GM18873 (cell line): Measurements from ENCODE around the gene LMNA.
"Not testable (repeated sequence)": the region's sequence is repeated elsewhere in the genome, so short reads cannot be mapped to it uniquely, and the experiment has no call there.

Experiments
- ATAC-seq: cut with Tn5 transposase; IDR thresholded peaks from one replicate; pipeline ENCODE4 v1.9.1; 2021; ENCODE audit warnings: mild to moderate bottlenecking, moderate library complexity, moderate number of reproducible peaks; ENCODE audit not compliant: unreplicated experiment, low FRiP score

LMNA gene

DNA sequence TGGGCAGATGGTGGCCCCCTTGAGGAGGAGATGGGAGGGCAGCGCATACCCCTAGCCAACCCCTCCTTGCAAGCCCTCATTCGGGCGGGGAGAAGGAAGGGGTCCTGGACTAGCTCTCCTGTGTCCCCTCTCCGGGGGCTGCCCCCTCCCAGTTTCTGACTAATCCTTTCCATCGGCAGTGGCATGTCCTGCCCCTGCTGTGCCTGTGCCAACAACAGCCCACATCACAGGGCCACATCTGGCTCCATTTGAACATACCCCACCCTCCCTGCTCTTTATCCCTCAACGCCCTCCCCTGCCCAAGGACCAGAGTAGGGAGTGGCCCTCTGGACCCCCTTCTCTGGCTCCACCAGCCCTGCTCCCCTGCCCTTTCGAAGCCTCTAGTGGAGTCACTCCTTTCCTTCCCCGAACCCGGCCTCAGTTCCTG, 11.0 kb upstream of the LMNA start:
- ATAC-seq = no peak

DNA sequence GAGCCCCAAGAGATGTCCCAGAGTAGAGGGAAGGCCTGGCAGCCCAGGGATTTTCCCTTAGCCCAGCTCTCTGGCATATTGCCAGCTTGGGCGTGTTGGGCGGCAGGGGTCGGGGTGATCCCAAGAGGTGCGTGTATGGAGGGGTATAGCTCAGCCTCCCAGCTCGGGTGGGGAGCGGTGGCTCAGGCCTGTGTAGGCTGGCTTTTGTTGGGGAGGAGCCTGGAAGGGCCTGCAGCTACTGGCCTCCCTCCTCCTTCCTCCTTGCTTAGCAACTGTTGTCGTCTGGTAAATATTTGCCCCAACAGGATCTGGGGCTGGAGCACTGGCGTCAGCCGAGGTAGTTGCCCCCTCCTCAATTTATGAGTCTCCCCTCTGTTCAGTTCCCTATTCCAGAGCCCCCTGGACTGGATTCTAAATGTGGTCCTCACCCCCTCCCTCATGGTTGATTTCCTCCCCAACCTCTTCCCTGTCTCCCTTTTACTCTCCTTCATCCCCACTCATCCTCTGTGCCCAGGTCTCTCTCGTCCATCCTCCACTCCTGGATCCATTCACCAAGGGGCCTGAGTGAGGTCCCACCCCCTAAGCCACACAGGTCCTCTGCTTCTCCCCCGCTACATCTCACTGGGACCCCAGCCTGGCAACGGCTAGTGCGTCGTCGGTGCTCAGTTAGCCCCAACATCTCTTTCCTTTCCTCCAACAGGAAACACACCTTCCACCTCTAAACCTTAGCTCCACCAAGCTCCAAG, 10.3 kb upstream of the LMNA start:
- no peak for ATAC-seq

DNA sequence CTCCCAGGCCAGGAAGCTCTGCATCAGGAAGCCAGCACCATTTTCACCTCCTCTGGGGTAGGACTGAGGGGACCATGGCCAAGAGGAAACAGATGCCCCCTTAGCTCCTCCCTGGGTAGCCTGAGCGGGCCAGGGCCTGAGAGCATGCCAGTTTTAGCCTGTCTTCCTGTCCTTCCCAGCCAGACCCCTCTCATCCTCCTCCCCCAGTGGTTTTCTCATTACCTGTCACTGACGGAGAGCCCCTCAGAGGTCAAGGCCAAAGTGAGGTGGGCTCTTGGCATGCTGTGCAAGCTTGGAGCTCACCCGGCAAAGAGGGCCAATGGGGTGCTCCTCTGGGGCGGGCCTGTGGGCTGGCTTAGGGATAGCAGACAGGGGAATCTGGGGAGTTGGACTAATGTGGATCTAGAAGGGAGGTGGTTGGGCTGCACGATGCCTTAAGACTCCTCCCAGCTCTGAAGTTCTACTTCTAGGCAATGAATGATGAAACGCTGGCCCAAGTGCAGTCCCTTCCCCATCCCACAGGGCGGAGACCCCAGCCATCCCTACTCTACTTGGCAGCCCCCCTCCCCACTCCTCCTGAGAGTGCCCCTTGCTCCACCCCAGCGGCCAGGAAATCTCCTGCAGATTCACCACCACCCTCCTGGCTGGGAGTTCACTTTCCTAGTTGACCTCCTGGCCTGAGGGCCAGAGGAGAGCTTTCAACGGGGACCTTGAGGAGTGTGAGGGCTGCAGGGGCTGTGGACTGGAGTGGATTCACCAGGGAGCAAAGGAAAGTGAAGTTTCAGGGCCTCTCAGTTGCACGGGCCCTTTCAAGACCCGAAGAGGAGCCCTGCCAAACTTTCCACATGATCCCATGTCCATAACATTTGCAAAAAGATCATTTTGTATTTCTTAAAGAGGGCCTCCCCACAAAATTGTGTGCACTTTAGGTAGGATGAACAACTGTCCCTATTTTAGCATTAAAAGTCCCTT, 9.4 kb upstream of the LMNA start:
- ATAC-seq = no peak

DNA sequence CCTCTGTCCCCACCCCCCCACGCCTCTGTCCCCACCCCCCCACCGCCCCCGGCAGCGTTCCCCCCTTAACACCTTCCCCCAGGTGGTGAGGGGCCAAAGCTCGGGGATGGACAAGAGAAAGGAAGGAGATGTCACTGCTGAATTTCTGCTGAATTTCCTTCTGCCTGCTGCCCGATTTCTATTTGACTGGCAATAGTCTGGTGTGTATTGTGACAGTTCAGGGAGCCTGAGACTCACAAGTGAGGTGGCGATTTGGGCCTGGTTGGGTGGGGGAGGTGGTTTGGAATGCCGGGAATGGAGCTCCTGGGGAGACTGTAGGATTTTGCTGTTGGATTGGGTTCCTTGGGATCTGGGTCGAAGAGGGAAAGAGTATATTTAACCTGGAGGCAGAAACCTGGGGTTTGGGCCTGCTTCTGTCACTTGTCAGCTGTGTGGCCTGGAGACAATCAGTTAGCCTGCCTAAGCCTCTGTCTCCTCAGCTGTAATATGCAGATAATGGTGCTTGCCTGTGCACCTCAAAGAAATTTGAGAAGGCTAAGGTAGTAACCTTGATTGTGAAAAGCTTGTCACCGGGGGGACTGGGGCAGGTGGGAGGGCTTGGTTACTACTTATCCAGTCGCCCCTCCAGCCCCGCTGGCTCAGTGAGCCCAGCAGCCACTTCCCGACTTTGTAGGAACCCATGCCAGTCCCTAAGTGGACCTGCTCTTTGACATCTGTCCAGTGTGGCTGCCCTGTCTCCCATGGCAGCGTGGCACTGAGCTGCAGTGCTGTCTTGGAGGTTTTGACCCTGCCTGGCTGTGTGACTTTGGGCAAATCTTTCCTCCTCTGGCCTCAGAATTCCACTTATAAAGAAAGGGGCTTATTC, 7.7 kb upstream of the LMNA start:
- ATAC-seq = no peak

DNA sequence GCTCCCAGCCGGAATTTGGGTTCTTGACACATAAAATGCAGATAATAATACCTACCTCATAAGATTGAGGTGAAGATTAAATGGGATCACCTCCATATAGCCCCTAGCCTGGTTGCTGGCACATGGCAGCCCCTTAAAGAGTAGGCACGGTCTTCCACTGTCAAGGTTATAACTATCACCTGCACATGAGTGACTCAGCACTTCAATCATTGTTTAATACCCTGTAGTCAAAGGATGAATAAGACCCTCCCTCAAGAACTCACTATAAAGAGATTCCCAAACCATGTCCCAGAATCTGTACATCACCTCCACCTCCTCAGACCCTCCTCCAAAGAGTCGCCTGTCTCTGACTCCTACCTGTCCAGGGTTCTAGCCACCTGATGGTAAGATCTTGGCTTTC, 6.5 kb upstream of the LMNA start:
- no peak for ATAC-seq

DNA sequence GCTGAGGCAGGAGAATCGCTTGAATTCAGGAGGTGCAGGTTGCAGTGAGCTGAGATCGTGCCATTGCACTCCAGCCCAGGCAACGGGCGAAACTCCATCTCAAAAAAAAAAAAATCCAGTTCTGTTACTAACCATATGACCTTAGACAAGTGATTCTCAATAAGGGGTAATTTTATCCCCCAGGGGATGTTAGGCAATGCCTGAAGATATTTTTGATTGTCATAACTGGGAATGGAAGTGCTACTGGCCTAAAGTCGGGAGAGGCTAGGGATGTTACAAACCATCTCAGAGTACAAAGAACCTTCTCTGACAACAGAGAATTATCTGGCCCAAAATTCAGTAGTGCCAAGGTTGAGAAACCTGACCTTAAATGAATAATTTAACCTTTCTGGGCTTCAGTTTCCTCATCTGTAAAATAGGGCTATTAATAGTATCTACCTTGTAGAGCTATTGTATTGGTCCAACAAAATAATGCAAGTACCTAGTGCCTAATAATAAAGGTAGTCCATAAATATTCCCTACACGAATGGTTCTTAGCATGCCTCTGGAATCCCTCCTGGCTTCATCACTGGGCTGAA, 5.8 kb upstream of the LMNA start:
- ATAC-seq = no peak

DNA sequence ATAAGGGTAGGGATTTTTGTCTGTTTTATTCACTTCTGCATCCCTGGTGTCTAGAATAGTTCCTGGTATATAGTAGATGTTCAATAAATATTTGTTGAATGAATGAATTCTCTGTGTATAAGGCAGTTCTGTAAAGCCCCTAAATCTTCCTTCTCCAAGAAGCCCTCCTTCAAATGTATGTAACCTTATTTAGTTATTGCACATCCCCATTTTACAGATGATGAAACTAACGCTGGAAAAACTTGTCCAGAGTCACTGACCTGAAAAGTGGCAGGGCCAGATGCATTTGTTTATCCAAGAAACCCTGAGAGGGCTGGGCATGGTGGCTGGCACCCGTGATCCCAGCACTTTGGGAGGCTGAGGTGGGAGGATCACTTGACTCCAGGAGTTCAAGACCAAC, 4.3 kb upstream of the LMNA start:
- no peak for ATAC-seq

DNA sequence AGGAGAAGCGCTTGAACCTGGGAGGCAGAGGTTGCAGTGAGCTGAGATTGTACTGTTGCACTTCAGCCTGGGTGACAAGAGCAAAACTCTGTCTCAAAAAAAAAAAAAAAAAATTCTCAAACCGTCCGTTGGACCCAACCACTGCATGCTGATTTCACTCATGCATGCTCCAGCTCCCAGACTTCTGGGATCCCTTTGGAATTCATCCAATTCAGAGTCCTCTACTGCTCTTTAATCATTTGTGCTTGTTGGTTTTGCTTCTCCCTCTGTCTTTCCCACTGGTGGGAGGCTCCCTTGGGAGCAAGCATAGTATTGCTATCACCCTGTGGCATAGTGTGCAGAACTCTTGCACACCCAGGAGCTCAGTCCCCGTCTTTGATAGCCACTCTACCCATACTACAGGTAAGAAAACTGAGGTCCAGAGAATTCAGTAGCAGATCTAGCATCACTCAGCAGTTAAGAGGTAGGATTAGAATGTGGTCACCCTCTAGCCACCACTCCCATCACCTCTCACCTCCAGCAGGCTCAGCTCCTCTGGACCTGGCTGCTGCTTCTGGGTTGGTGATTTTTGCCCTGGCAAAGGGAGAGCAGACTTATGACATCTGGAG, 3.1 kb upstream of the LMNA start:
- no peak for ATAC-seq

DNA sequence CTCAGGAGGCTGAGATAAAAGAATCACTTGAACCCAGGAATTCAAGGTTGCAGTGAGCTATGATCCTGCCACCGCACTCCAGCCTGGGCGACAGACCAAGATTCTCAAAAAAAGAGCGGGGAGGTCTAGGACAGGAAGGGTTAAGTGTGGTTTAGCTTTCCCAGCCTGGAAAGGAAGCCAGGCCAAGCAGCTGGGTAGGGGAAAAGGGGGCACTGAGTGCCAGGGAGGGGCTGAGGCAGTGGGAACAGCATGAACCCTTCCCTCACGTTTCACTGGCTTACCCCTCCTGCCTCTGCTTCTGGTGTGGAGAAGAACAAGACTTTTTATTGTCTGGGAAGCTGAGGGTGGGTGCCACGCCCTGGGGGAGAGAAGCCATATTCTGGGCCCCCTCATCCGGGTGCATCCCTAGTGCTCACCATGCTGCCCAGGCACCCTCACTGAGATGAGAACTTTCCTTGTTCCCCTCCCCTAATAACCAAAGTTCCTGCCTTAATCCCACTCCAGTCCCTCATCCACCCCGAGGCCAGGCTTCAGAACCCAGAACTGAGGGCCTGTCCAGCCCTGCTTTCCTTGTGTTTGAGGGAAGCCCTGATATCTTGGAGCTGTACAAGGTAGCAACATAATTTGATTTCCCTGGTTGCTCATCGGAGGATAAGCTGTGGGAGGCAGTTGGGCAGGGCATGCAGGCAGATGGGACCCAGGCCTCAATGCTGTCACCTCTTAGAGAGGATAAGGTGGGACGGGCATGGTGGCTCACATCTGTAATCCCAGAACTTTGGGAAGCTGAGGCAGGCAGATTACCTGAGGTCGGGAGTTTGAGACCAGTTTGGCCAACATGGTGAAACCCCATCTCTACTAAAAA, 2.0 kb upstream of the LMNA start:
- ATAC-seq = no peak

DNA sequence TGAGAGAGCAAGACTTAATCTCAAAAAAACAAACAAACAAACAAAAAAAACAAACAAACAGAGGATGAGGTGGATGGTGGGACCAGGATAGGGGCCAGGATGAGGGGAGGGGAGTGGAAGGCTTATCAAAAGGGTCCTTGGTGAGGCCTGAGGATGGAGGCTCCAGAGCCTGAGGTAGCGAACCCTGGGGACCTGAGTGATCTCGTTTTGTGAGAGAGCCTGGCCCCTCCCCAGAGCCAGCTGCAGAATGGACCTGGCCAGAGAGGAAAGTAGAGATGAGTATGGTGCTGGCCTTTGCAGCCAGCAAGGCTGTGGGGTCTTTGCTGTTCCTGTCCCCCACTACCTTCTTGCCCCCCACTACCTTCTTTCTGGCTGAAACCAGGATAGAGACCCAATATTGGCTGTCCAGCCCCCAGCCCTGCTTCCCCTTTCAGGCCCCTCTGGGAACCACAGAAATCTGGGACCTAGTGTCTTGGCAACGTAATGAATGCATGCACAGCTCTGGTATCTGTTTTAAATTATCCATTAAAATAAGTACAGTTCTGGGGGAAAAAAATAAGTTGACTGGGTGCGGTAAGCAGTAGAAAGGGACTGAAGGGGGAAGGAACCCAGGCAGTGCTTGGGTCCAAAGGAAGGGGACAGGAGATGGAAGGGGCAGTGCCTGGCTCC, 1.1 kb upstream of the LMNA start:
- ATAC-seq = no peak

DNA sequence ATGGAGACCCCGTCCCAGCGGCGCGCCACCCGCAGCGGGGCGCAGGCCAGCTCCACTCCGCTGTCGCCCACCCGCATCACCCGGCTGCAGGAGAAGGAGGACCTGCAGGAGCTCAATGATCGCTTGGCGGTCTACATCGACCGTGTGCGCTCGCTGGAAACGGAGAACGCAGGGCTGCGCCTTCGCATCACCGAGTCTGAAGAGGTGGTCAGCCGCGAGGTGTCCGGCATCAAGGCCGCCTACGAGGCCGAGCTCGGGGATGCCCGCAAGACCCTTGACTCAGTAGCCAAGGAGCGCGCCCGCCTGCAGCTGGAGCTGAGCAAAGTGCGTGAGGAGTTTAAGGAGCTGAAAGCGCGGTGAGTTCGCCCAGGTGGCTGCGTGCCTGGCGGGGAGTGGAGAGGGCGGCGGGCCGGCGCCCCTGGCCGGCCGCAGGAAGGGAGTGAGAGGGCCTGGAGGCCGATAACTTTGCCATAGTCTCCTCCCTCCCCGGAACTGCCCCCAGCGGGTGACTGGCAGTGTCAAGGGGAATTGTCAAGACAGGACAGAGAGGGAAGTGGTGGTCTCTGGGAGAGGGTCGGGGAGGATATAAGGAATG, 505 bp downstream of the LMNA start:
- no peak for ATAC-seq

DNA sequence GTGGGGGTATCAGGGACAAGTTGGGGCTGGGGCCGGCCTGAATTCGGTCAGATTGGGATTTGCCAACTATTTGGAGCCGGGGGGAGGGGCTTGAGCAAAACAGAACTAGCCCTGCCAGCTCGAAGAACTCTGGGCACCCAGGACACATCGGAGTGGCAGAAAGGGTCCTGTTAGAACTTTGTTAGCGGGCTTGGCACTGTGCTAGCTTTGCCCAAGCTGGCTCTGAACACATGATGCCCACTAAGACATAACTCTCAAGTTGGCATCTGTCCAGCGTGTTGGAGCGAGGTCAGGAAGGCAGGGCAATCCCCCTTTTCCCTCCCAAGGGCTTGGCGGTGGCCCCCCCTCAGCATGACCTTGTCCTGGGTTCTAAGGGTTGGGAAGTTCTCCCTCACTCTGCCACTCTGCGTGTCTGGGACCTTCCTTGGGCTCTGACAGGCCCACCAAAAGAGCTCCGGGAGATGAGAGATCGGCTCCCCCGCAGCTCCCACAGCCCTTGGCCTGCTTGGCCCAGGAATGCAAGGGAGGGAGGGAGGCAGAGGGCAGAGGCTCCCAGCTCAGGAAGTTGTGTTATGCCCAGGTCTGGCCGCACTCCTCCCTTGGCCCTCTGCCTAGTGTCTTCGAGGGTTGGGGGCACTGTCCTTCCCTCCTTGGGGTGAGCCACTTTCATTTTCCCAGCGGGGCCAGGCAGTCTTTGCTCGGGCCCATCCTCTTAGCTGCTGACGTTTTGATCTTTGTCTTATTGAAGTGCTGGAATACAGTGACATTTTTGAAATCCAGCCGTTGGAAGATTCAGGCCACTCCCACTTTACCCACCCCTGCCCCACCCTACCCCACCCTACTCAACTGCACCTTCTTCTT, 1.2 kb downstream of the LMNA start:
- no peak for ATAC-seq

DNA sequence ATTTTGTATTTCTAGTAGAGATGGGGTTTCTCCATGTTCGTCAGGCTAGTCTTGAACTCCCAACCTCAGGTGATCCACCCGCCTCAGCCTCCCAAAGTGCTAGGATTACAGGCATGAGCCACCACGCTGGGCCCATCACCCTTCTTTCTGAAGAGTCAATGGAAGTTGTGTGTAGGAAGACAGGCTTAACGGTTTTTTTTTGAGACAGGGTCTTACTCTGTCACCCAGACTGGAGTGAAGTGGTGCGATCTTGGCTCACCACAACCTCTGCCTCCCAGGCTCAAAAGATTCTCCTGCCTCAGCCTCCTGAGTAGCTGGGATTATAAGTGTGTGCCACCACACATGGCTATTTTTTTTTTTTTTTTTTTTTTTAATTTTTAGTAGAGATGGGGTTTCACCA, 2.2 kb downstream of the LMNA start:
- ATAC-seq = not testable (repeated sequence)

DNA sequence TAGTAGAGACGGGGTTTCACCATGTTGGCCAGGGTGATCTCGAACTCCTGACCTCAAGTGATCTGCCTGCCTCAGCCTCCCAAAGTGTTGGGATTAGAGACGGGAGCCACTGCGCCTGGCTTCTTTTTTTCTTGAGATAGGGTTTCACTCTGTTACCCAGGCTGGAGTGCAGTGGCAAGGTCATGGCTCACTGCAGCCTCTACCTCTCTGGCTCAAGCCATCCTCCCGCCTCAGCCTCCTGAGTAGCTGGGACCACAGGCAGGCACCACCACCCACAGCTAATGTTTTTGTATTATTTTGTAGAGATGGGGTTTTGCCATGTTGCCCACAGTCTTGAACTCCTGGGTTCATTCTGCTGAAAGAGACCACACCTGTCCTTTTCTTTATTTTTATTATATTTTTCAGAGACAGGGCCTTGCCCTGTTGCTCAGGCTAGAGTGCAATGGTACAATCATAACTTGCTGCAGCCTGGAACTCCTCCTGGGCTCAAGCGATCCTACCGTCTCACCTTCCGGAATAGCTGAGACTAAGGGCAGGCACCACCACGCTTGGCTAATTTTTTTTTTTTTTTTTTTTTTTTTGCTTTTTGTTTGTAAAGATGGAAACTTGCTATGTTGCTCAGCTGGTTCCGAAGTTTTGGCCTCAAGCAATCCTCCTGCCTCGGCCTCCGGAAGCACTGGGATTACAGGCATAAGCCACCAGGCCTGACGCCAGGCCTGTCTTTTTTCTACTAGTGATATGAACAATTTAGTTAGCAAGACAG, 3.1 kb downstream of the LMNA start:
- ATAC-seq = no peak

DNA sequence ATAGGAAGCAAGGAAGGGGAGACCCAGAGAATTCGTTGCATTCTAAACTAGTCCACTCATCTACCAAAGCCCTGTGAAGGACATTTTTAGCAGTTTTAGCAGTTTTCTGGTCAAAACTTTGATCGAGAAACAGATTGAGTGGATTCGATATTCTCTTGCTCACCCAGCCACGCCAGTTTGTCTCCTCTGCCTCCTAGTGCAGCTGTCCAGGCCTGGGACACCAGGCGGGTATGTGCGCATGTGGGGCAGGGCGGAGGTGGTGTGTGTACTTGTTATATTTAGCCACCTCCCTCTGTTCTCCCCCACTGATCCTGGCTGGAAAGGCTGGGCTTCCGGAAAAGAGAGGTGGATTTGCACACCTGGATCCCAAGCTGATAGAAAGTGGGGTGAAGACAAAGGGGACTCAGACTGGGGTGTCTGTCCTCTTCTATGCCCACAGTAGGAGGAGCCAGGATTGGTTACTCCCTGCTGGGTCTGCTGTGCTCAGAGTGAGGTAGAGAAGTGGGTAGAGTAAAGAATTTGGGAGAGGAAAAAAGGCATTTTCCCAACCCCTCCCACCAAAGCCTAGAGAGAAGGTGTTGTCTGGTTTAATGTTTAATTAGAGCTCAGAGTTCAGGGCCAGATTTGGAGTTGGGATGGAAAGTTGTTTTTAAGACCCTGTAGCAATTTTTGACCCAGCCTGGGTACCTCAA, 3.8 kb downstream of the LMNA start:
- ATAC-seq = no peak
